NCI-H2107 treated with DMSO at 0.1 percent for 48 hours (cell line): ENCODE measurements around the gene ACP1.

Source experiments
- DNase-seq: peaks from one replicate; lab custom pipeline; 2025; ENCODE audit not compliant: unreplicated experiment; lab: John Stamatoyannopoulos, UW

ACP1 gene

DNA sequence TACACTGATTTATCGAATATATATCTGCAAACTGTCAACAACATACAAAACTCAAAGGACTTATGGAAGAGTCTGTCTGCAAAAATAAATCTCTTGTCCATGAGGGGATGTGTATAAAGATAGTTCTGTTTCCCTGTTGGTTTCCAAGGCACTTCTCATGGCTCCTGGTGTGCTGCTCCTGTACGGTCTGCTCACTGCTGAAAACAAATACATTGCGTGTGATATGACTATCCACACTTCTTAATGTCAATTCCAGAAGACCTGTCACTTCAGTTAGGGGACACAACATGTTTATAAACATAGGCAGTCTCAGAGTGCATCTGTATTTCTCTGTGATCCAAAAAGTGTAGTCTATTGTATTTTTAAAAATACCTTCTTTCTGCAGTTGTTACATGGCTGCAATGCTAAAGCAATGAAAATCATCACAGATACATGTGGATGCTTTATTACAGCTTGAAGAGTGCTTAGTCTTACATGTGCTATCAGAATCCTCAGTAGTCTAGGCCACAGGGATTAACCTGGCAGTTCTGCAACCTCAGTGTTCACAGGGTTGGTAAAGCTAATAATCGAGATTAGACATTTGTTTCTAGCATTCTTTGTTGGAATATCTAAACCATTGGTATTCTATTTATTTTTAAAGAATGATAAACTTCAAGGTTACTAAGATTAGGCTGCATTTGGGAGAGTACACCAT lies 15.4 kb downstream of the ACP1 start:
- DNase-seq = no peak

GRCh38 chr2:280650-281110 lies 15.9 kb downstream of the ACP1 start:
- no peak for DNase-seq

DNA sequence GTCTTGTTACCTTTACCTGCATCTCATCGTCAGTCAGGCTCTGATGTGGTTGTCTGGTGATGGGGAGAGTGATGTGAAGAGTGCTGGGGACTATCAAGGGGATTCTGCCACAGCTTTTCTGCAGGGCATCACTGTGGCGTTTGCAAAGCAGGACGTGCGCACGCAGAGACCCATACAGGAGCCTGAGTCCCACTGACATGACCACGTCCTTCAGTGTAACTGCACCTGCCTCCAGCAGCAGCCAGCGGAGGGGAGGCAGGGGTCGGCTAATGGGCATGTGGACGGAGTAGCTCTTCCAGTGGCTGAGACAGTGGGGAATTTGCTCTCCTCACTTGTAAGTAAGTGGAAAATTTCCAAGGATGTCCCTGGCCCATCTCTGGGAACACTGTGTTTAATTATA lies 16.6 kb downstream of the ACP1 start:
- no peak for DNase-seq

DNA sequence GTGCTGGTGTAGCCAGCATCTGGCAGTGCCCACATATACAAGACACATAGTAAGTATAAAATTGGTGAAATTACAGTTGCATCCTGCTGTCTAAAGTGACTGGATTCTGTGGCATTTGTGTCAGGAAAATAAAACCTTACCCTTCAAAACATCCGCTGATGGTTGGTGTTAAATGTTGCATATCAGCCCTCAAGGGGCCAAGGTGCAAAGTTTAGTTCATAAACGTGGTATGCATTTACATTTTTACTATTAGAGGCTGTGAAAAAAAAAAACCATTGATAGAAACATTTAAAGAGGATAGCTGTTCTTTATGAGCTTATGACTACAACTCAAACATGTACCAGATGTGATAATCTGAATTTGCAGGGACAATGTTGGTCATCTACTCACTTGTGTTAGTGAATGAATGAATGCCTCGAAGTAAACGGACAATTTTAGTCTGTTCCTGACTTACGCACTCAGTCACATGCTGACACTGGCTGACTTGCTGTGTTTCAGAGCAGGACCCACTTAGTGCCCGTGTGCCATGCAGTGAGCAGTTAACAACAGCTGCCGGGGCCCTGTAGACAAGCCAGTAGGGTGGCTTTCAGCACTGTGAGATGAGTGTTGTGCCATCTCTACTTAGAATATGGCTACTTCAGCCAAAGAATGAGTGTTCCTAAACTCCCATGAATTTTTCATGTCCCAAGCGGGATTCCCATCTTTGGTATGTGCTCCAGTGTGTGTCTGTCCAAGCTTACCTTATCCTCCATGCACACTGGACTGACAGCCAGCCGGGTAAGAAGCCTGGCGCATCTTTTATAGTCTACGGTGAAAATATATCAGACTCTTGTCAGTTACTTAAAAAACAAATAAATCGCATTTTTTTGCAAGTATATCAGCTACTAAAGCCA lies 17.9 kb downstream of the ACP1 start:
- no peak for DNase-seq

DNA sequence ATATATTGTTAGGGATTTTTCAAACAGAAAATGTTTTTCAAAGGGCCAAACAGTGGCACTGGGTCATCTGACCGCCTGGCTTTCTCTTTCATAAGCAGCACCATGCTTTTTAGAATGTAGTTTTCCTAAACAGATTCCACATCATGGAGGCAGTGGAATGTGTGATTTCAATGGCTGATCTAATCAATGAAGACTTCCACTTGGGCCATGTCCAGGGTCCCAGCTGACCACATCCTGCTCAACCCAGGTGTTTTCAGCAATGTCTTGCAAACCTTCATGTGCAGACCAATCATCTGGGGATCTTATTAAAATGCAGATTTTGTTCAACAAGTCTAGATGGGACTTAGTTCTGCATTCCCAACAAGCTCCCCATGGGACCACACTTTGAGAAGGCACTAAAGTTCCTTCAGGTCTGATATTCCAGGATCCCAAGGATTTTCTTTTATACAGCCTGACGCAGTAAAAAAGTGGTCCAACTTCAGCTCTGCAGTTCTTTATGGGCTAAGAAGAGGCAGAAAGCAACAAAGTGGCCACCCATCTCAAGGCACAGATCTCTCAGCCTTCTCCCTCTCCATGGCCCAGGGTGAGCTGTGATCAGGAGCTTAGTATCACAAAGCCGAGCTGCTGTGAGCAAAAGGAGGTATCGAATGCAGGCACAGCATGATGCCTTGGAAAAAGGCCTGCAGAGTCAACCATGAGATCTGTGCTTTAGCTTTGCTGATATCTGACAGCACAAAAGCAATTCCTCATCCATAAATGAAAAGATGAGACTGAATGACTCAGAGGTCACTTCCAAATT lies 19.4 kb downstream of the ACP1 start:
- DNase-seq = no peak

- DNase-seq = no peak
These were observed 20.2 kb downstream of the ACP1 start for GRCh38 chr2:284896-285492.

DNA sequence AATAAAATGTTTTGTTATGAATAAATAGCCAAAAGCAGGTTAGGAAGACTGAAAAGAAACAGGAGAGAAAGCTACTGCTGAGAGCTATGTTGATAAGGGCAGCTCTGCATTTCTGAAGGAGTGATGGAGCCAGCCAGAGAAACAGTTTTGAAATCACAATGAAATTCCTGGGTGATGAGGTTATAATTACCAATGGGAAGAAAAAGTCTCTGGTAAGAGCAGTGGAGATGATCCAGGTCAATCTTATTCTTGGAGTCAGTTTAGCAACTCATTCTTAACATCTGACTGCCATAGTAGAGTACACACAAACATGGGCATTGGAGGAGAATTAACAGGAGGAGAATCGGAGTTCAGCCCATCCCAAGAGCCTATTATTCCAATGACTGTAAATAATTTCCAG lies 20.8 kb downstream of the ACP1 start:
- DNase-seq = no peak

DNA sequence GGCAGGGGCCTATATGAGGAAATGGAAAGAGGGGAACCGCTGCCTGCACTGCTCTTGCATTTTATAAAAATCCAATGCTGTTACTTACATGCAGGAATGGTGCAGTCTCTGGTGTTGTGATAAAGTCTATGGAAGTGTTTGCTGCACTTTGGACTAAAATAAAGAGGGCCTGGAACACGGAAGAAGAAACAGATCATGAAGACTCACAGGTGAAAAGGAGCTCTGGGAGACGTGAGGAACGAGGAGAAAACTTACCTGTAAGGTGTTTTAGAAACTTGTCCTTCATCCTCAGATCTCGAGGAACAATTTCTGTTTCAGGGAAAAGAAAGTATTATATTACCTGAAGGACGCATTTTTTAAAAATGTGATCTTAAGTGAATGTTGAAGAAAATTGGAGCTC lies 21.3 kb downstream of the ACP1 start:
- no peak for DNase-seq

GRCh38 chr2:286774-287392 lies 22.1 kb downstream of the ACP1 start:
- DNase-seq = no peak

DNA sequence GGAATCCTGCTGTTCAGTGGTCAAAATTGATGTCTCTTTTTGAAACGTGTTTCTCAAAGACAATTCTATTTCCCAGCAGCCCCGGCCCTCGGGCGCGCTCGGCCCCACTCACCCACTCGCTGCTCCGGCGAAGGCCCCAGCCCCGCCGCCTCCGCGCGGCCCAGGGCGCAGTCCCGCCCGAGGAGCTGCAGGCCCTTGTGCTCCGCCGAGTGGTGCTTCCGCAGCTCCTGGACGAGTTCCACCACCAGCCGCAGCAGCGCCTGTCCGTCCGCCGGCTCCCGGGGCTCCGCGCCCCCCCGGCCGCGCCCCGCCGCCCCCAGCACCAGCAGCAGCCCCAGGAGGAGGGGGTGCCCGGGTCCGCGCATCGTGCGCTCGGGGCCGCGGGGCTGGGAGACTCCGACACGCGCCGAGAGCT lies 22.7 kb downstream of the ACP1 start:
- DNase-seq = no peak

DNA sequence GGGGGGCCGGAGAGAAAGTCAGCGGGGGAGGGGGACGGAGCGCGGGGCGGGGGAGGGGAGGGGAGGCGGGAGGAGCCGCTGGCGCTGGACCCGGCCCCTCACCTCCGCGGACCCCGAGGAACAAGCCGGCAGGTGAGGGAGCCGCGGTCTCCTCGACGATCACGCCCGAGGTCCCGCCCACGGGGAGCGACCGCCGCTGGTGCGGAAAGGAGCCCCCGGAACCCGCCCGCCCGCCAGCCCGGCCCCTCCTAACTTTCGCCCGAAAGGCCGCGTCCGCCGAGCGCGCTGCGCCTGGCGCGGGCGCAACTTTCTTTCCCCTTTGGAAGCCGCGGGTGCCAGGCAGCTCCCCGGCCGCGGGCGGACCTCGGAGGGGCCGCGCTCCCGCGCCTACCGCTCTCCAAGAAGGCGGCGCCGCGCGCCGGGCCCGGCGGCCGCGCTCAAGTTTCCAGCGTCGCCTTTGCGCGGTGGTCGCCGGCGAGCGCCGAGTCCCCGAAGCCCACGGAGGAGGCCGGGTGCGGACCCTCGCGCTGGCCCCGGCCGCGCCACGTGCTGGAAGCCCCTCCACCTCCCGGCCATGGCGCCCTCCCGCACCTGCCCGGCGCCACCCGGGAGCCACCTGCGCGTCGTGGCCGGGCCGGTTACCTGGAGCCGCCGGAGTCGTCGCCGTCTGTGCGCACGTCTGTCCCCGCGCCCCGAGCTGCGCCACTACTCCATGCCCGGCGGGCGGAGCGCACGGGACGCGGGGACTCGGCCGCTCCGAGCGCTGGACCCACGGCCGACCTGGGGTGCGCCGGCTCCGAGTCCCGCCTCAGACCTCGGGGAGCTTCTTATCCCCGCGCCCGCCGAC lies 23.4 kb downstream of the ACP1 start, which contains the start of gene ALKAL2:
Gene ALKAL2 (minus strand): TSS at position 181 of the 847 bp plus-strand sequence. CDS start 256 bp downstream, outside the sequence.
- no peak for DNase-seq

- DNase-seq = no peak
These were observed 24.1 kb downstream of the ACP1 start for GRCh38 chr2:288758-289361.

DNA sequence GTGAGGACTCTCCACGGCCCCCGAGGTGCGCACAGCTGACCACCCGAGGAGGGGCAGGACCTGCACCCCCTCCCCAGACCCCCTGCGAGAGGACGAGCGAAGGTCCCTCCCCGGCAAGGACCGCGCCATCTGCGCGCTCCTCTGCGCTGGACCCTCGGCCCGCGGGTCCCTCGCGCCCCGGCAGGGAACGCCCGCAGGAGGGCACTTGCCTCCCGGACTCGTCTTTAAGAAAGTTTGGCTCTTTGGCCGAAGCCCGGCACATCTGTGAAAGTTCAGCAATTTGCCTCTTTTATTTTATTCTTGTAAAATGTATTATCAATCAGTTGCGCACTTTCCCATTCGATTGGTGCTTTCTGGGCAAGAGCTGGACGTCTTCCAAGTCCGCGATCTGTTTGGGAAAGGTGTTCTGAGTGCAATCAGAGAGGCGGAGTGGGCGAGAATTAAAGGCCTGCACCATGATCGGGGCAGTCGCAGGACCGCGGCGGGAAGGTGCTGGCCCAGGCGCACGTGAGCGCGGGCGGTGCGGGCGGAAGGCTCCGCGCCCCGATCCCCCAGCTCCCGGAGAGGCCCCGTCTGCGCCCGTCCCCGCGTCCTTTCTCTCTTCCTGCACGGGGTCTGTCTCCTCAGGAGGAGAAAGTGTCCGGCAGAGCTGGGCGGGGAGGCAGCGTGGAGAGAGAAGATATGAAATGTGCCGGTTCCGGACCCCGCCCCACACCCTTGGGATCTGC lies 24.8 kb downstream of the ACP1 start:
- DNase-seq = peak; percentile 11

GRCh38 chr2:290090-290722 lies 25.5 kb downstream of the ACP1 start:
- DNase-seq = peak; percentile 31

- no peak for DNase-seq
These were observed 30.3 kb downstream of the ACP1 start for GRCh38 chr2:295090-295489.

- DNase-seq = no peak
These were observed 31.6 kb downstream of the ACP1 start for GRCh38 chr2:296354-296753.

DNA sequence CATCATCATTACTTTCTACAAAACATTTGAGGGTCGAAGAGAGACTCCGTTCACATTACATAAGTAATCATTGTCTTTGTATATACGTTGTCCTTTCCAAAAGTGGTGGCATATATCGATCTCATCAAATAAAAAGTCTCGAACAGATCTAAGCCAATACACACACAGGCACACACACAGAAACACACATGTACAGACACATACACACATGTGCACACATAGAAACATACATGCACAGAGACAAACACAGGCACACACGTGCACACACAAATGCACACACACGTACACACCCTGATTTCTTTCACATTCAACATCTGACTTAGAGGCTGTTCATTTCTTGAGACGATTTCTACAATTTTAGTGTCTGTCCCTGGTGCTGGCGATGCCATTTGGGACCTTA lies 40.6 kb downstream of the ACP1 start:
- no peak for DNase-seq
